ENCODE results near the gene MZF1.
A peak's percentile ranks its signal among the peaks of the same experiment; 100 is the strongest.

Gene MZF1

GRCh38 chr19:58557221-58558065 lies 15.7 kb downstream of the MZF1 start:
- intact Hi-C loops (cut with DNase I; ENCODE audit: low total_unique reads) = no loop called here

GRCh38 chr19:58556622-58557220 lies 16.4 kb downstream of the MZF1 start:
- peak in 1 of 2 donors; percentile 59 for DNase-seq
- peak overlapping the region; percentile 89 to 90 for H3K4me3 ChIP-seq

More at GRCh38 chr19:58557221-58558065, 15.7 kb downstream of the MZF1 start:
- no peaks in the 10 kb centered on the region for H3K9me3 ChIP-seq
- H3K4me1 ChIP-seq = peaks cover 0 to 70% (median 59%) of the 10 kb centered on the region in 4 donors
- H3K4me3 ChIP-seq = peak overlapping the region; percentile 89 to 90
- peak in 1 of 2 donors; percentile 64 for DNase-seq
- peaks cover 13 to 24% (median 21%) of the 10 kb centered on the region in 3 donors for H3K36me3 ChIP-seq
- no peak for TF ChIP-seq CTCF (IDR thresholded peaks at IDR 0.05)
- peak overlapping the region; percentile 99 to 100 for H3K27ac ChIP-seq
- no peaks in the 10 kb centered on the region for H3K27me3 ChIP-seq

GRCh38 chr19:58555920-58556621 lies 17.1 kb downstream of the MZF1 start:
- no peak overlapping the region for H3K4me3 ChIP-seq
- DNase-seq = peak in 1 of 2 donors; percentile 63
- H3K9me3 ChIP-seq = no peaks in the 10 kb centered on the region
- H3K27ac ChIP-seq = peak overlapping the region; percentile 99 to 100
- peaks cover 24 to 38% (median 35%) of the 10 kb centered on the region in 3 donors for H3K36me3 ChIP-seq
- H3K27me3 ChIP-seq = no peaks in the 10 kb centered on the region
- no peak for TF ChIP-seq CTCF (IDR thresholded peaks at IDR 0.05)
- H3K4me1 ChIP-seq = peaks cover 0 to 58% (median 47%) of the 10 kb centered on the region in 4 donors
- intact Hi-C loops (cut with DNase I; ENCODE audit: low total_unique reads) = no loop called here

More at GRCh38 chr19:58556622-58557220, 16.4 kb downstream of the MZF1 start:
- H3K36me3 ChIP-seq = peaks cover 19 to 32% (median 28%) of the 10 kb centered on the region in 3 donors
- H3K27ac ChIP-seq = peak overlapping the region; percentile 99 to 100
- no peaks in the 10 kb centered on the region for H3K9me3 ChIP-seq
- intact Hi-C loops (cut with DNase I; ENCODE audit: low total_unique reads) = no loop called here
- no peaks in the 10 kb centered on the region for H3K27me3 ChIP-seq
- peaks cover 0 to 65% (median 52%) of the 10 kb centered on the region in 4 donors for H3K4me1 ChIP-seq
- TF ChIP-seq CTCF (IDR thresholded peaks at IDR 0.05) = no peak

GRCh38 chr19:58555369-58555885 lies 17.7 kb downstream of the MZF1 start:
- peaks cover 0 to 55% (median 46%) of the 10 kb centered on the region in 4 donors for H3K4me1 ChIP-seq
- TF ChIP-seq CTCF (IDR thresholded peaks at IDR 0.05) = no peak
- H3K9me3 ChIP-seq = no peaks in the 10 kb centered on the region
- H3K27me3 ChIP-seq = no peaks in the 10 kb centered on the region
- intact Hi-C loops (cut with DNase I; ENCODE audit: low total_unique reads) = no loop called here
- H3K4me3 ChIP-seq = peak overlapping the region; percentile 65 to 89
- peak overlapping the region; percentile 99 to 100 for H3K27ac ChIP-seq
- peaks cover 30 to 45% (median 40%) of the 10 kb centered on the region in 3 donors for H3K36me3 ChIP-seq
- DNase-seq = no peak

Data from tibial artery (tissue), 4 donors.